A172 (cell line): ENCODE measurements around the gene TADA2A. TPM values are rescaled to one million over a fixed set of nuclear protein-coding genes. Genes with fewer than 3 reads are reported as not detected.
"Not testable (repeated sequence)": the region's sequence is repeated elsewhere in the genome, so short reads cannot be mapped to it uniquely, and the experiment has no call there.

Experiments
- DNase-seq: peaks from one replicate; pipeline ENCODE4 v3.0.0-alpha.2; 2015; ENCODE audit warnings: low spot score
- total RNA-seq: library from RNA; depleted of rRNA; stranded (reverse); fragments of >200 nt; shearing (Covaris generic); gene quantifications from 2 replicates; pipeline ENCODE4 v1.2.3, GENCODE V29; 2014

The TADA2A gene
- total RNA-seq, 1 experiment from 2014 or later: 29.1 TPM

- no peak for DNase-seq
Measured at GRCh38 chr17:37400505-37400904, 6.2 kb upstream of the TADA2A start.

GRCh38 chr17:37405522-37405921, 1.2 kb upstream of the TADA2A start:
- DNase-seq: not testable (repeated sequence)

GRCh38 chr17:37405955-37406634, 591 bp upstream of the TADA2A start:
- DNase-seq: peak; percentile 8

- DNase-seq: not testable (repeated sequence)
Measured at GRCh38 chr17:37408145-37408479, 1.4 kb downstream of the TADA2A start.

GRCh38 chr17:37410357-37410756, 3.7 kb downstream of the TADA2A start:
- no peak for DNase-seq

- no peak for DNase-seq
Measured at GRCh38 chr17:37413875-37414519, 7.3 kb downstream of the TADA2A start.

GRCh38 chr17:37417852-37418251, 11.2 kb downstream of the TADA2A start:
- no peak for DNase-seq

GRCh38 chr17:37422971-37423625, 16.4 kb downstream of the TADA2A start:
- DNase-seq: no peak

GRCh38 chr17:37425268-37425667, 18.6 kb downstream of the TADA2A start:
- DNase-seq: no peak

- no peak for DNase-seq
Measured at GRCh38 chr17:37429039-37429438, 22.4 kb downstream of the TADA2A start.

- no peak for DNase-seq
Measured at GRCh38 chr17:37429453-37429852, 22.8 kb downstream of the TADA2A start.

- DNase-seq: peak; percentile 15
Measured at GRCh38 chr17:37430051-37430627, 23.5 kb downstream of the TADA2A start.

GRCh38 chr17:37432671-37433070, 26.0 kb downstream of the TADA2A start:
- DNase-seq: no peak

GRCh38 chr17:37438141-37438540, 31.5 kb downstream of the TADA2A start:
- DNase-seq: no peak

GRCh38 chr17:37440424-37440823, 33.7 kb downstream of the TADA2A start:
- DNase-seq: no peak

GRCh38 chr17:37441369-37442014, 34.8 kb downstream of the TADA2A start:
- not testable (repeated sequence) for DNase-seq

- peak; percentile 31 for DNase-seq
Measured at GRCh38 chr17:37446027-37446426, 39.3 kb downstream of the TADA2A start.

GRCh38 chr17:37447641-37448040, 41.0 kb downstream of the TADA2A start:
- peak; percentile 61 for DNase-seq

- DNase-seq: no peak
Measured at GRCh38 chr17:37450112-37450511, 43.4 kb downstream of the TADA2A start.

GRCh38 chr17:37457801-37458200, 51.1 kb downstream of the TADA2A start:
- not testable (repeated sequence) for DNase-seq

- peak; percentile 88 for DNase-seq
Measured at GRCh38 chr17:37458805-37459204, 52.1 kb downstream of the TADA2A start.

GRCh38 chr17:37461668-37462067, 55.0 kb downstream of the TADA2A start:
- DNase-seq: no peak
